Measurements from ENCODE around the gene KRT78.

The KRT78 gene

GRCh38 chr12:52811191-52812072 lies 37.4 kb downstream of the KRT78 start:
- no peak for DNase-seq

- no peak for DNase-seq
These were observed 38.2 kb downstream of the KRT78 start for GRCh38 chr12:52810554-52810953.

- DNase-seq: no peak
These were observed 39.6 kb downstream of the KRT78 start for GRCh38 chr12:52809166-52809565.

GRCh38 chr12:52808573-52809160 lies 40.1 kb downstream of the KRT78 start:
- DNase-seq: no peak

GRCh38 chr12:52807544-52808470 lies 41.0 kb downstream of the KRT78 start:
- no peak for DNase-seq

GRCh38 chr12:52806821-52807543 lies 41.8 kb downstream of the KRT78 start:
- DNase-seq: no peak

- DNase-seq: no peak
These were observed 42.5 kb downstream of the KRT78 start for GRCh38 chr12:52806169-52806811.

- no peak for DNase-seq
These were observed 43.1 kb downstream of the KRT78 start for GRCh38 chr12:52805739-52806138.

- no peak for DNase-seq
These were observed 43.8 kb downstream of the KRT78 start for GRCh38 chr12:52805000-52805399.

- DNase-seq: no peak
These were observed 46.4 kb downstream of the KRT78 start for GRCh38 chr12:52802442-52802841.

- no peak for DNase-seq
These were observed 47.0 kb downstream of the KRT78 start for GRCh38 chr12:52801773-52802172.

- DNase-seq: no peak
These were observed 48.4 kb downstream of the KRT78 start for GRCh38 chr12:52800259-52800917.

GRCh38 chr12:52799505-52800211 lies 49.1 kb downstream of the KRT78 start:
- DNase-seq: no peak

GRCh38 chr12:52798671-52799504 lies 49.9 kb downstream of the KRT78 start:
- DNase-seq: no peak

- DNase-seq: no peak
These were observed 50.7 kb downstream of the KRT78 start for GRCh38 chr12:52798003-52798670.

- no peak for DNase-seq
These were observed 51.3 kb downstream of the KRT78 start for GRCh38 chr12:52797529-52797894.

- DNase-seq: no peak
These were observed 51.8 kb downstream of the KRT78 start for GRCh38 chr12:52796839-52797528.

GRCh38 chr12:52796429-52796794 lies 52.4 kb downstream of the KRT78 start:
- no peak for DNase-seq
